MM.1S (cell line): ENCODE measurements around the gene RNF130.
A peak's percentile ranks its signal among the peaks of the same experiment; 100 is the strongest.

Source experiments
- DNase-seq: peaks from one replicate; pipeline ENCODE4 v3.0.0-alpha.2; 2015
- H2AFZ ChIP-seq: fragments of 300-600 bp; sonication (generic); 2 replicates; pipeline ENCODE4 v1.6.0; 2016; ENCODE audit warnings: antibody characterized with exemption, low read length
- H3F3A ChIP-seq: fragments of 300-600 bp; sonication (generic); 2 replicates; pipeline ENCODE4 v1.6.1; 2016; ENCODE audit warnings: mild to moderate bottlenecking, antibody characterized with exemption, low read length, moderate library complexity, mixed read lengths; ENCODE audit not compliant: insufficient read depth
- H3K27ac ChIP-seq: fragments of 300-600 bp; sonication (generic); 2 replicates; pipeline ENCODE4 v1.5.1; 2016; ENCODE audit warnings: mild to moderate bottlenecking, low read length
- H3K27me3 ChIP-seq: fragments of 300-600 bp; sonication (generic); replicated peaks from 2 replicates; pipeline ENCODE4 v1.6.0; 2016; ENCODE audit warnings: low read length; ENCODE audit not compliant: insufficient read depth
- H3K36me3 ChIP-seq: fragments of 300-600 bp; sonication (generic); replicated peaks from 2 replicates; pipeline ENCODE4 v1.6.1; 2016; ENCODE audit warnings: mild to moderate bottlenecking, low read length, mixed read lengths; ENCODE audit not compliant: insufficient read depth
- H3K4me1 ChIP-seq: fragments of 300-600 bp; sonication (generic); 2 replicates; pipeline ENCODE4 v1.6.1; 2016; ENCODE audit warnings: low read length, mixed read lengths
- H3K4me2 ChIP-seq: fragments of 300-600 bp; sonication (generic); 2 replicates; pipeline ENCODE4 v1.6.0; 2016; ENCODE audit warnings: low read depth, low read length
- H3K4me3 ChIP-seq: fragments of 300-600 bp; sonication (generic); 2 replicates; pipeline ENCODE4 v1.5.1; 2016; ENCODE audit warnings: low read length, mixed read lengths
- H3K79me2 ChIP-seq: fragments of 300-600 bp; sonication (generic); 2 replicates; pipeline ENCODE4 v1.6.1; 2016; ENCODE audit warnings: mixed run types, low read length, mixed read lengths
- H3K9ac ChIP-seq: fragments of 300-600 bp; sonication (generic); 2 replicates; pipeline ENCODE4 v1.6.1; 2016; ENCODE audit warnings: low read length, mixed read lengths
- H3K9me2 ChIP-seq: fragments of 300-600 bp; sonication (generic); replicated peaks from 2 replicates; pipeline ENCODE4 v1.6.1; 2016; ENCODE audit warnings: mild to moderate bottlenecking, low read length, mixed read lengths; ENCODE audit not compliant: insufficient read depth
- H3K9me3 ChIP-seq: fragments of 300-600 bp; sonication (generic); replicated peaks from 2 replicates; pipeline ENCODE4 v1.6.1; 2016; ENCODE audit warnings: mild to moderate bottlenecking, low read length, mixed read lengths; ENCODE audit not compliant: insufficient read depth
- H4K20me1 ChIP-seq: fragments of 300-600 bp; sonication (generic); 2 replicates; pipeline ENCODE4 v1.6.1; 2016; ENCODE audit warnings: mild to moderate bottlenecking, low read length, moderate library complexity, mixed read lengths; ENCODE audit not compliant: insufficient read depth
- EZH2 ChIP-seq: fragments of 300-600 bp; sonication (generic); optimal IDR thresholded peaks from 2 replicates; pipeline ENCODE3; 2017; ENCODE audit warnings: low read depth, mild to moderate bottlenecking, antibody characterized with exemption, low read length, mixed read lengths
- EZH2phosphoT487 ChIP-seq: fragments of 300-600 bp; sonication (generic); IDR thresholded peaks from 2 replicates; pipeline ENCODE4 v1.6.1; 2018; ENCODE audit warnings: antibody characterized with exemption, low read length
- TF ChIP-seq, protein P1 (sequence below): fragments of 300-600 bp; sonication (generic); IDR thresholded peaks from 2 replicates; pipeline ENCODE4 v1.5.1; 2016; ENCODE audit warnings: antibody characterized with exemption, low read length, mixed read lengths

The RNF130 gene

DNA sequence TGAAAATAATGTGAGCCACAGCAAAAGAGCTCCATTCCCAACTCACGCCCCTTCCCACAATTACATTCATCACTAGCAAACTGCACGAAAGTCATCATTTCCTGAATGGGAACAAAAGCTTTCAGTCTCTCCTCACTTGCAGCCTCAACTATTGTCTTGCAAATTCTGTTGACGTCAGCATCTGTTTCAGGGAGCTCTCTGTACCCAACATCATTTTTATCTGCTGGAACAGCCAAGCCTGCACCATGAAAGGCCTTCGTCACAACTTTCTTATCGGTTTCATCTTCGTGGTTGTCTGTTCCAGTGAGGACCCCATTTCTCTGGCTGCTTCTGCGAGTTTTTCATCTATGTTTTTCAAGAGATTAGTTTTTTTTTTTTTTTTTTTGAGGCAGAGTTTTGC lies 14.3 kb upstream of the RNF130 start:
- H3K27me3 ChIP-seq: no peaks in the 10 kb centered on the region
- no peak overlapping the region; the same call in 1 of the 2 replicates for H3K9ac ChIP-seq
- no peaks in the 10 kb centered on the region for H3K9me2 ChIP-seq
- H3F3A ChIP-seq: no peaks in the 10 kb centered on the region
- no peaks in the 10 kb centered on the region for H3K36me3 ChIP-seq
- DNase-seq: peak; percentile 72
- H3K4me2 ChIP-seq: peak overlapping the region; percentile 45; the same call in 1 of the 2 replicates
- peak overlapping the region; percentile 54; the same call in 1 of the 2 replicates for H3K27ac ChIP-seq
- H4K20me1 ChIP-seq: no peaks in the 10 kb centered on the region
- H3K4me1 ChIP-seq: peaks cover 25% of the 10 kb centered on the region
- no peak overlapping the region for H3K4me3 ChIP-seq
- no peak for TF ChIP-seq EZH2phosphoT487
- TF ChIP-seq EZH2: no peak
- TF ChIP-seq, protein P1, sequence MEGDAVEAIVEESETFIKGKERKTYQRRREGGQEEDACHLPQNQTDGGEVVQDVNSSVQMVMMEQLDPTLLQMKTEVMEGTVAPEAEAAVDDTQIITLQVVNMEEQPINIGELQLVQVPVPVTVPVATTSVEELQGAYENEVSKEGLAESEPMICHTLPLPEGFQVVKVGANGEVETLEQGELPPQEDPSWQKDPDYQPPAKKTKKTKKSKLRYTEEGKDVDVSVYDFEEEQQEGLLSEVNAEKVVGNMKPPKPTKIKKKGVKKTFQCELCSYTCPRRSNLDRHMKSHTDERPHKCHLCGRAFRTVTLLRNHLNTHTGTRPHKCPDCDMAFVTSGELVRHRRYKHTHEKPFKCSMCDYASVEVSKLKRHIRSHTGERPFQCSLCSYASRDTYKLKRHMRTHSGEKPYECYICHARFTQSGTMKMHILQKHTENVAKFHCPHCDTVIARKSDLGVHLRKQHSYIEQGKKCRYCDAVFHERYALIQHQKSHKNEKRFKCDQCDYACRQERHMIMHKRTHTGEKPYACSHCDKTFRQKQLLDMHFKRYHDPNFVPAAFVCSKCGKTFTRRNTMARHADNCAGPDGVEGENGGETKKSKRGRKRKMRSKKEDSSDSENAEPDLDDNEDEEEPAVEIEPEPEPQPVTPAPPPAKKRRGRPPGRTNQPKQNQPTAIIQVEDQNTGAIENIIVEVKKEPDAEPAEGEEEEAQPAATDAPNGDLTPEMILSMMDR: no peak
- no peaks in the 10 kb centered on the region for H3K79me2 ChIP-seq
- H2AFZ ChIP-seq: no peak overlapping the region
- no peaks in the 10 kb centered on the region for H3K9me3 ChIP-seq

DNA sequence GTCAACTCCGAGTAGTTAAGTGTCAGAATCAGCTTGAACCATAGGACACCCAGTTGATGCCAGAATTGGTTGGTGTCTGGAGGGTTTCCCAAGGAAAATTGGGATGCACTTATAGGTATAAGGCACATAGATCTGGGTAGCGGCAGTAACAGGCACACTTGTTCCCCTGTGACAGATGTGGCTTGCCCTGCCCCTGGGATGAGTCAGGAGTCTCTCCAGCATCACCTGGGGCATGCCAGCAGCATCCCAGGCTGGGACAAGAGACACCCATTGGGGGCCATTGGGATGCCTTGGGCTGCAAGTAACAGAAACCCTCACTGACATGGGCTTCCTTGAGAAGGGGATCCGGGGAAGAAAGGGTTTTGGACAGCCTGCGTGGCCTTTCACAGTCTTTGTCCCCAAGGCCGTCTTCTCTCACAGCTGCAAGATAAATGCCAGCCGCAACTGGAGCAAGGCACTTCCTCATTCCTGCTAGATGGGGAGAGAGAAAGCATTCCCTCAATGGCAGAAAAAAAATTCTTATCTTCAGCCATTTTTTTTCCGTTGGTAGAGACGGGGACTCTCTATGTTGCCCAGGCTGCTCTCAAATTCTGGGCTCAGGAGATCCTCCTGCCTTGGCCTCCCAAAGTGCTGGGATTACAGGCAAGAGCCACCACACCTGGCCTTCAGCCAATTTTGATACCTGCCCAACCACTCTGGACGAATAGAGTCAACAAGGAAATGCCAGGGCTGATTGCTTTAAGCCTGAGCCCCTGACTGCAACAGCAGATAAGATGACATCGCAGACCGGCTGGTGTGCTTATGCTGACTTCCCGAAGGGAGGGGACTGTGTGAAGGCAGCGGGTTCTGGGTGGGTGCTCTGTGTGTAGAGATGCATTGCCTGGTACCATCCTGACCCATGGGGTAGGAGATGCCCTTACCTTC lies 13.3 kb upstream of the RNF130 start:
- Histone ChIP-seq H3K36me3 (no peaks in the 10 kb centered on the region), H3K27ac (peak overlapping the region; percentile 54; the same call in 1 of the 2 replicates), H3F3A (no peaks in the 10 kb centered on the region), H3K27me3 (no peaks in the 10 kb centered on the region), H3K79me2 (no peaks in the 10 kb centered on the region), H3K4me1 (peaks cover 27% of the 10 kb centered on the region), H2AFZ (no peak overlapping the region), H3K4me3 (no peak overlapping the region), H3K9me2 (no peaks in the 10 kb centered on the region), H3K4me2 (no peak overlapping the region), H3K9ac (peak overlapping the region; percentile 12; the same call in 1 of the 2 replicates), H4K20me1 (no peaks in the 10 kb centered on the region), H3K9me3 (no peaks in the 10 kb centered on the region)
- peak; percentile 32 for DNase-seq
- TF ChIP-seq EZH2phosphoT487 (no peak), EZH2 (no peak)
- TF ChIP-seq, protein P1: no peak

DNA sequence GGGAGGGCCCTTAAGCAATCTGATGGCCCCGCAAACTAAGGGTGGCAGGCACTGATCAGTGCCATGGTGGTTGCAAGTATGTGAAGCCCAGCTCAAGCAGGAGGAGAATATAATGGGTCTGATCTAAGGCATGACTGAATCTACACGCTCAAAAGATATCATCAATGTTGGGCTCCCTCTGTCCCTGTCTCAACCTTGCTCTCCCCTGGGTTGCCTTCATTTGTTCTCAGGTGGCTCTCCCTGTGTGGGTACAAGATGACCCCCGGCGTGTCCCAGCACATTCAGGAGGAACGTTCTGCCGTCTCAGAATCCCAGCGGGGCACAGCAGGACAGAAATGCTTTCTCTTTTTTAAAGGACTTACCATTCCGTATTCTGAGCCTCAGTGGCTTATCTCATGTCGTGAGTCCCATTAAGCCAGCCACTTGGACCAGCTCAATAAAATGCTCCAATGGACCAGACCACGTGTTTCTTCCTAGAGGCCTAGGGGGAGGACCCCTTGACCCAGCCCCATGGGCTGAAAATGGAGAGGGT lies 12.0 kb upstream of the RNF130 start:
- Histone ChIP-seq H3K9ac (no peak overlapping the region), H3K9me2 (no peaks in the 10 kb centered on the region), H2AFZ (no peak overlapping the region), H3K4me1 (peaks cover 36% of the 10 kb centered on the region), H3K4me2 (no peak overlapping the region), H3K27me3 (no peaks in the 10 kb centered on the region), H3K9me3 (no peaks in the 10 kb centered on the region), H3K27ac (no peak overlapping the region), H4K20me1 (no peaks in the 10 kb centered on the region), H3K4me3 (no peak overlapping the region), H3K36me3 (no peaks in the 10 kb centered on the region), H3K79me2 (no peaks in the 10 kb centered on the region), H3F3A (0 out of 2 replicates have a peak, but pooled peaks cover 3% of the 10 kb centered on the region)
- TF ChIP-seq, protein P1: no peak
- TF ChIP-seq EZH2phosphoT487 (no peak), EZH2 (no peak)
- no peak for DNase-seq
